ENCODE measurements around the gene ADARB2. TPM values are rescaled to one million over a fixed set of nuclear protein-coding genes. Genes with fewer than 3 reads are reported as not detected.
"Not testable (repeated sequence)": the region's sequence is repeated elsewhere in the genome, so short reads cannot be mapped to it uniquely, and the experiment has no call there.

The ADARB2 gene
- total RNA-seq, 1 donor from 2014 or later = not detected

- intact Hi-C loops (cut with DNase I) = no loop called here
- ATAC-seq (ENCODE audit: poor library complexity) = peak; percentile 75
These were observed 316.5 kb downstream of the ADARB2 start for GRCh38 chr10:1420661-1421362.

GRCh38 chr10:1419796-1420610, 317.3 kb downstream of the ADARB2 start:
- intact Hi-C loops (cut with DNase I) = no loop called here
- DNase-seq = no peak
- ATAC-seq (ENCODE audit: poor library complexity) = no peak

More at GRCh38 chr10:1420661-1421362, 316.5 kb downstream of the ADARB2 start:
- DNase-seq = peak; percentile 50

- intact Hi-C loops (cut with DNase I) = no loop called here
- ATAC-seq (ENCODE audit: poor library complexity) = no peak
- DNase-seq = no peak
These were observed 319.2 kb downstream of the ADARB2 start for GRCh38 chr10:1418031-1418550.

- ATAC-seq (ENCODE audit: poor library complexity) = no peak
- no peak for DNase-seq
- intact Hi-C loops (cut with DNase I) = no loop called here
These were observed 319.8 kb downstream of the ADARB2 start for GRCh38 chr10:1417574-1417973.

- ATAC-seq (ENCODE audit: poor library complexity) (no peak), DNase-seq (no peak)
These were observed 320.8 kb downstream of the ADARB2 start for GRCh38 chr10:1416456-1417037.

GRCh38 chr10:1414893-1415292, 322.4 kb downstream of the ADARB2 start:
- intact Hi-C loops (cut with DNase I) = no loop called here
- no peak for ATAC-seq (ENCODE audit: poor library complexity)
- no peak for DNase-seq

More at GRCh38 chr10:1416456-1417037, 320.8 kb downstream of the ADARB2 start:
- intact Hi-C loops (cut with DNase I) = no loop called here

- intact Hi-C loops (cut with DNase I); DNase-seq; ATAC-seq (ENCODE audit: poor library complexity): not testable (repeated sequence)
These were observed 323.0 kb downstream of the ADARB2 start for GRCh38 chr10:1414346-1414745.

- no peak for ATAC-seq (ENCODE audit: poor library complexity)
- DNase-seq = no peak
- intact Hi-C loops (cut with DNase I) = no loop called here
These were observed 323.5 kb downstream of the ADARB2 start for GRCh38 chr10:1413823-1414222.

- ATAC-seq (ENCODE audit: poor library complexity) (no peak), DNase-seq (no peak)
- intact Hi-C loops (cut with DNase I) = no loop called here
These were observed 324.1 kb downstream of the ADARB2 start for GRCh38 chr10:1413256-1413655.

- intact Hi-C loops (cut with DNase I) = no loop called here
- DNase-seq (no peak), ATAC-seq (ENCODE audit: poor library complexity) (no peak)
These were observed 324.7 kb downstream of the ADARB2 start for GRCh38 chr10:1412531-1413189.

- DNase-seq (no peak), ATAC-seq (ENCODE audit: poor library complexity) (no peak)
These were observed 325.4 kb downstream of the ADARB2 start for GRCh38 chr10:1411956-1412355.

GRCh38 chr10:1411451-1411850, 325.9 kb downstream of the ADARB2 start:
- ATAC-seq (ENCODE audit: poor library complexity) (no peak), DNase-seq (no peak)
- intact Hi-C loops (cut with DNase I) = no loop called here

More at GRCh38 chr10:1411956-1412355, 325.4 kb downstream of the ADARB2 start:
- intact Hi-C loops (cut with DNase I) = no loop called here

GRCh38 chr10:1410469-1411395, 326.6 kb downstream of the ADARB2 start:
- ATAC-seq (ENCODE audit: poor library complexity) (no peak), DNase-seq (no peak)
- intact Hi-C loops (cut with DNase I) = no loop called here

GRCh38 chr10:1410032-1410431, 327.3 kb downstream of the ADARB2 start:
- intact Hi-C loops (cut with DNase I) = no loop called here
- ATAC-seq (ENCODE audit: poor library complexity) (no peak), DNase-seq (no peak)

GRCh38 chr10:1409392-1409791, 327.9 kb downstream of the ADARB2 start:
- no peak for ATAC-seq (ENCODE audit: poor library complexity)
- intact Hi-C loops (cut with DNase I) = no loop called here

GRCh38 chr10:1408651-1409367, 328.5 kb downstream of the ADARB2 start:
- DNase-seq (no peak), ATAC-seq (ENCODE audit: poor library complexity) (no peak)
- intact Hi-C loops (cut with DNase I) = no loop called here

More at GRCh38 chr10:1409392-1409791, 327.9 kb downstream of the ADARB2 start:
- no peak for DNase-seq
